Natural killer cell (primary cell): ENCODE data around the gene ASPSCR1. TPM values are rescaled to one million over a fixed set of nuclear protein-coding genes. Genes with fewer than 3 reads are reported as not detected.

Source experiments
- ATAC-seq, 3 donors: fragments of 150-1000 bp in 2 of 3; fragments of 200-7000 bp in 1 of 3; cut with Tn5 transposase; 1 replicate in 1 of 3; 2 replicates in 2 of 3; pipeline ENCODE4 v1.10.0; 2021; ENCODE audit warnings: mild to moderate bottlenecking in 2 of 3, moderate library complexity in 2 of 3
- DNase-seq, 2 donors: peaks; one replicate each; pipeline versions ENCODE4 v3.0.0 to v3.0.0-alpha.2; 2013 to 2021; ENCODE audit warnings: mixed read lengths in 1 of 2
- H3K27ac ChIP-seq: one replicate; pipeline ENCODE4 v1.5.1; 2013; ENCODE audit warnings: mild to moderate bottlenecking, low read length
- H3K27me3 ChIP-seq: one replicate; pipeline ENCODE4 v1.6.1; 2013; ENCODE audit warnings: low read length; ENCODE audit not compliant: control insufficient read depth, insufficient read depth
- H3K36me3 ChIP-seq: one replicate; pipeline ENCODE4 v1.6.1; 2013; ENCODE audit warnings: low read length; ENCODE audit not compliant: control insufficient read depth, insufficient read depth
- H3K4me1 ChIP-seq: one replicate; pipeline ENCODE4 v1.6.1; 2013; ENCODE audit warnings: low read length; ENCODE audit not compliant: control insufficient read depth, insufficient read depth
- H3K4me3 ChIP-seq: one replicate; pipeline ENCODE4 v1.5.1; 2013; ENCODE audit warnings: low read length
- H3K9me3 ChIP-seq: one replicate; pipeline ENCODE4 v1.6.1; 2013; ENCODE audit warnings: low read length; ENCODE audit not compliant: control insufficient read depth, insufficient read depth
- H3K27ac Mint-ChIP-seq, 2 donors: one replicate each; pipeline ENCODE4 v1.8.0; 2022; ENCODE audit warnings: mild to moderate bottlenecking in 2 of 2, mixed read lengths in 2 of 2, moderate library complexity in 1 of 2
- H3K27me3 Mint-ChIP-seq, 2 donors: one replicate each; pipeline ENCODE4 v1.8.0; 2022; ENCODE audit warnings: low read depth in 2 of 2, mixed read lengths in 2 of 2
- H3K36me3 Mint-ChIP-seq: one replicate; pipeline ENCODE4 v1.8.0; 2022; ENCODE audit warnings: mixed read lengths
- H3K4me1 Mint-ChIP-seq, 2 donors: one replicate each; pipeline ENCODE4 v1.8.0; 2022; ENCODE audit warnings: mixed read lengths in 2 of 2
- H3K4me3 Mint-ChIP-seq: one replicate; pipeline ENCODE4 v1.8.0; 2022; ENCODE audit warnings: mild to moderate bottlenecking, moderate library complexity, mixed read lengths
- H3K9me3 Mint-ChIP-seq, 2 donors: one replicate each; pipeline ENCODE4 v1.8.0; 2022; ENCODE audit warnings: mixed read lengths in 2 of 2
- WGBS: methylation state at CpG from one replicate; pipeline ENCODE4 v1.1.7; 2013; ENCODE audit warnings: missing lambda C conversion rate; ENCODE audit not compliant: insufficient coverage; 5-methylcytosine and 5-hydroxymethylcytosine counted together
- intact Hi-C: fragments of 100-400 bp; cut with micrococcal nuclease; formaldehyde crosslinking; loops from one replicate; pipeline ENCODE4 v1.14.2; 2022
- total RNA-seq, 4 donors: library from RNA; stranded (reverse); fragments of 120-200 nt in 1 of 4; gene quantifications; one replicate each; pipeline versions ENCODE4 v1.2.3 to v1.2.4, GENCODE V29; 2013 to 2022
- TF ChIP-seq, protein P1 (sequence below): fragments of 200-600 bp; IDR thresholded peaks from one replicate; pipeline ENCODE4 v1.8.0; 2022; ENCODE audit warnings: antibody characterized with exemption

Gene ASPSCR1
- total RNA-seq, 3 donors from 2014 or later (not counting 1 experiment from before 2014, with no cell fraction given) = 29.7 to 43.5 (median 40.8) TPM

DNA sequence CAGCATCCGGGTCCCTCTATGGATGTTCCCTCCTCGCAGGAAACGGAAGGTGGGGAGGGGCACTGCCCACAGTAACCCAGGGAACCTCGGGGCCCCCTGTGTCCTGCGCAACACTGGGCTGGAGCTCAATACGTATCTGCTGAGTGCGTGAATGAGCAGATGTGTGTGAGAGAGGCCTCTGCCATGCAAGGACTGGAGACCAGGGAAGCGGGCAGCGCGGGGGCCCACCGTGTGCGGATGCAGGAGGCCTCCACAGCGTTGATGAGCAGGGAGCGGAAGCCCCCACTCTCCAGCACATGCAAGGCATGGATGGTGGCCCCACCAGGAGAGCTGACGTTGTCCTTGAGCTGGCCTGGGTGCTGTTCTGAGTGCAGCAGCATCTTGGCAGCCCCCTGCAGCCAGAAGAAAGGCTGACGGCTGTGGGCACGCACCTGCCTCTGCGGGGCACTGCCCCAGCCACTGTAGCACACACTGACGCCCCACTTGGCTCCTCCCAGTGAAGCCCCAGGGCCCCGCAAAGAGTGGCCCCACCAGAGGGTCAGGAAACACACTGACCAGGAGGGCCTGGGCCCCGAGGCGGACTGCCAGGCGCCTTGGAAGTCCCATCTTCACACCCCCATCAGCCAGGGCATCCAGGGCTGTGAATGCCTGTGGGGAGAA, 43.2 kb upstream of the ASPSCR1 start:
- Mint-ChIP-seq H3K4me3 (no peak overlapping the region), H3K27me3 (peaks cover 0 to 16% of the 10 kb centered on the region in 2 donors), H3K27ac (no peak overlapping the region), H3K4me1 (peaks cover 0 to 7% of the 10 kb centered on the region in 2 donors), H3K36me3 (no peaks in the 10 kb centered on the region), H3K9me3 (no peaks in the 10 kb centered on the region)
- TF ChIP-seq, protein P1, sequence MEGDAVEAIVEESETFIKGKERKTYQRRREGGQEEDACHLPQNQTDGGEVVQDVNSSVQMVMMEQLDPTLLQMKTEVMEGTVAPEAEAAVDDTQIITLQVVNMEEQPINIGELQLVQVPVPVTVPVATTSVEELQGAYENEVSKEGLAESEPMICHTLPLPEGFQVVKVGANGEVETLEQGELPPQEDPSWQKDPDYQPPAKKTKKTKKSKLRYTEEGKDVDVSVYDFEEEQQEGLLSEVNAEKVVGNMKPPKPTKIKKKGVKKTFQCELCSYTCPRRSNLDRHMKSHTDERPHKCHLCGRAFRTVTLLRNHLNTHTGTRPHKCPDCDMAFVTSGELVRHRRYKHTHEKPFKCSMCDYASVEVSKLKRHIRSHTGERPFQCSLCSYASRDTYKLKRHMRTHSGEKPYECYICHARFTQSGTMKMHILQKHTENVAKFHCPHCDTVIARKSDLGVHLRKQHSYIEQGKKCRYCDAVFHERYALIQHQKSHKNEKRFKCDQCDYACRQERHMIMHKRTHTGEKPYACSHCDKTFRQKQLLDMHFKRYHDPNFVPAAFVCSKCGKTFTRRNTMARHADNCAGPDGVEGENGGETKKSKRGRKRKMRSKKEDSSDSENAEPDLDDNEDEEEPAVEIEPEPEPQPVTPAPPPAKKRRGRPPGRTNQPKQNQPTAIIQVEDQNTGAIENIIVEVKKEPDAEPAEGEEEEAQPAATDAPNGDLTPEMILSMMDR = no peak
- DNase-seq (no peak), ATAC-seq (no peak)
- intact Hi-C loops = no loop called here
- no peaks in the 10 kb centered on the region for H3K36me3 ChIP-seq
- H3K9me3 ChIP-seq = no peaks in the 10 kb centered on the region
- peaks cover 12% of the 10 kb centered on the region for H3K4me1 ChIP-seq
- peaks cover 7% of the 10 kb centered on the region for H3K27me3 ChIP-seq
- WGBS = 90% methylated on average over 23 of the region's 23 CpGs
- no peak overlapping the region for H3K27ac ChIP-seq
- H3K4me3 ChIP-seq = no peak overlapping the region

DNA sequence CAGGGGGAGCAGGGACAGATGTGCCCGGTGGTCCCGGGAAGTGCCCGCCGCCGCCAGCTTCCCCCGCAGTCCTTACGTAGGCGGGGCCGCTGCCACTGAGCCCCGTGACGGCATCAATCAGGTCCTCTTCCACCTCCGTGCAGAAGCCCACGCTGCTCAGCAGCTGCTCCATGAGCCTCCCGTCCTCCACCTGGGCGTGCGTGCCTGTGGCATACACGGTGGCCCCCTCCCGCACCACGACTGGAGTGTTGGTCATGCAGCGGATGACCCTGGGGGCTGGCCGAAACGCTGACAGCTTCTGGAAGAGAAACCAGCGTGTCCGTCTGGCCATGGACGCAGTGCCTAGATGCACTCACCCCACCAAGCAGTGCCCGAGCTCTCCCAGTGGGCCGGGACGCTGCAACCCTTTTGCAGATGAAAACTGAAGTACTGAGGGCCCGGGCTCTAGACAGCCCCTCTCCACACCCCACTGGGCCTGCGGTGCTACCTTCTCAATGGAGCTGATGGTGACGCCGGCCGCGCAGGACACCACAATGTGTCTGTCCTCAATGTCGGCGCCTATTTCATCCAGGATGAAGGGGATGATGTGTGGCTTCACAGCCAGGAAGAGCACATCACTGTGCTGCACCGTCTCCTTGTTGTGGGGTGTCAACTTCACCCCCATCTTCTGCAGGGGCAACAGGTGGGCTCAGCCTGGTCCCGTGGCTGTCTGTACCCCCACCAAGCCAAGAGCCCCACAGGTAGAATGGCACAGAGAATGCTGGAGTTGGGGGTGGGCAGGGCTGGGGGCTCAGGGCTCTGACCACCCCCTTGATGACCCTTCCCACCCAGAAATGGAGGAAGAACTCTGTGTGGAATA, 42.4 kb upstream of the ASPSCR1 start:
- Mint-ChIP-seq H3K27ac (no peak overlapping the region), H3K9me3 (no peaks in the 10 kb centered on the region), H3K4me3 (no peak overlapping the region), H3K36me3 (no peaks in the 10 kb centered on the region), H3K27me3 (peaks cover 0 to 15% of the 10 kb centered on the region in 2 donors), H3K4me1 (peaks cover 0 to 7% of the 10 kb centered on the region in 2 donors)
- H3K36me3 ChIP-seq = no peaks in the 10 kb centered on the region
- WGBS = 96% methylated on average over 37 of the region's 38 CpGs
- H3K27ac ChIP-seq = no peak overlapping the region
- no peak for DNase-seq
- ATAC-seq = no peak
- TF ChIP-seq, protein P1 = no peak
- no peaks in the 10 kb centered on the region for H3K9me3 ChIP-seq
- H3K4me3 ChIP-seq = no peak overlapping the region
- peaks cover 12% of the 10 kb centered on the region for H3K4me1 ChIP-seq
- H3K27me3 ChIP-seq = peaks cover 6% of the 10 kb centered on the region
- intact Hi-C loops = no loop called here

DNA sequence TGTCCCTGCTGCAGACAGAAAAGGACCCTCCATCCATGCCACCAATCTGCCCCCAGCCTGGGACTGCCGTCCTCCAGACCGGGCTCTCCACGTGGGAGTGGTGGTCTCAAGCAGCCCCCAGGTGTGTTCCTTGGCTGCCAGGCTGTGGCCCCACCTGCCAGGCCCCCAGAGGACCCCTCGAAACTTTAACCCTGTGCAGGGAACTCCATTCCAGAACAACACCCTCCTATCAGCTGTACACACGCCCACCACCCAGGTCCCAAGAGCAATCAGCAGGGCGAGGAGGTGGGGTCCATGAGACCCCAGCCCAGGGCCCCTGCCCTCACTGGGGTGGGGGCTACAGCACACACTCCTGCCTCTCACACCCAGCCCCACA, 41.7 kb upstream of the ASPSCR1 start:
- peaks cover 0 to 7% of the 10 kb centered on the region in 2 donors for H3K4me1 Mint-ChIP-seq
- TF ChIP-seq, protein P1 = no peak
- Histone ChIP-seq H3K27ac (no peak overlapping the region), H3K4me1 (peaks cover 12% of the 10 kb centered on the region), H3K36me3 (no peaks in the 10 kb centered on the region), H3K27me3 (peaks cover 6% of the 10 kb centered on the region), H3K4me3 (no peak overlapping the region), H3K9me3 (no peaks in the 10 kb centered on the region)
- WGBS = 94% methylated on average over 6 of the region's 6 CpGs
- peaks cover 0 to 14% of the 10 kb centered on the region in 2 donors for H3K27me3 Mint-ChIP-seq
- peak overlapping the region in 1 of 2 donors; percentile 49 for H3K27ac Mint-ChIP-seq
- DNase-seq = no peak
- intact Hi-C loops = no loop called here
- H3K9me3 Mint-ChIP-seq = no peaks in the 10 kb centered on the region
- H3K36me3 Mint-ChIP-seq = no peaks in the 10 kb centered on the region
- H3K4me3 Mint-ChIP-seq = peak overlapping the region; percentile 40
- ATAC-seq = no peak
